GM23338 (cell line): ENCODE results near the gene HP. TPM values are rescaled to one million over a fixed set of nuclear protein-coding genes. Genes with fewer than 3 reads are reported as not detected.

Source experiments
- ATAC-seq: fragments of 200-7000 bp; cut with Tn5 transposase; 3 replicates; pipeline ENCODE4 v1.9.1; 2020
- DNase-seq: peaks from one replicate; pipeline ENCODE4 v3.0.0-alpha.2; 2015; ENCODE audit warnings: low spot score
- H2AFZ ChIP-seq: fragments of 200-600 bp; sonication (generic); 2 replicates; pipeline ENCODE4 v1.8.0; 2016; ENCODE audit warnings: antibody characterized with exemption, mild to moderate bottlenecking, moderate library complexity
- H3F3A ChIP-seq: fragments of 200-600 bp; sonication (generic); replicated peaks from 2 replicates; pipeline ENCODE4 v1.8.0; 2017; ENCODE audit warnings: antibody characterized with exemption, mixed run types, low read depth
- H3K27ac ChIP-seq: fragments of 200-600 bp; sonication (generic); 2 replicates; pipeline ENCODE4 v1.6.1; 2016; ENCODE audit warnings: low read depth
- H3K27me3 ChIP-seq: fragments of 200-600 bp; sonication (generic); 2 replicates; pipeline ENCODE4 v1.8.0; 2016; ENCODE audit warnings: mild to moderate bottlenecking, mixed run types, moderate library complexity; ENCODE audit not compliant: insufficient read depth
- H3K36me3 ChIP-seq: fragments of 200-600 bp; sonication (generic); 2 replicates; pipeline ENCODE4 v1.8.0; 2016; ENCODE audit warnings: mild to moderate bottlenecking; ENCODE audit not compliant: insufficient read depth
- H3K4me1 ChIP-seq: fragments of 200-600 bp; sonication (generic); 2 replicates; pipeline ENCODE4 v1.8.0; 2016; ENCODE audit warnings: mild to moderate bottlenecking, moderate library complexity; ENCODE audit not compliant: insufficient read depth
- H3K4me2 ChIP-seq: fragments of 200-600 bp; sonication (generic); 2 replicates; pipeline ENCODE4 v1.7.1; 2017; ENCODE audit warnings: mixed run types
- H3K4me3 ChIP-seq: fragments of 200-600 bp; sonication (generic); 2 replicates; pipeline ENCODE4 v1.6.1; 2016; ENCODE audit warnings: mixed run types
- H3K79me2 ChIP-seq: fragments of 200-600 bp; sonication (generic); replicated peaks from 2 replicates; pipeline ENCODE4 v1.8.0; 2017; ENCODE audit warnings: mild to moderate bottlenecking; ENCODE audit not compliant: insufficient read depth
- H3K9me2 ChIP-seq: fragments of 200-600 bp; sonication (generic); 2 replicates; pipeline ENCODE4 v1.8.0; 2017; ENCODE audit not compliant: insufficient read depth
- H4K20me1 ChIP-seq: fragments of 200-600 bp; sonication (generic); replicated peaks from 2 replicates; pipeline ENCODE4 v1.8.0; 2017; ENCODE audit warnings: mild to moderate bottlenecking; ENCODE audit not compliant: insufficient read depth
- H3K27ac Mint-ChIP-seq: 2 replicates; pipeline ENCODE4 v1.8.0; 2020; ENCODE audit warnings: inconsistent platforms, mild to moderate bottlenecking, moderate library complexity, mixed read lengths
- H3K27me3 Mint-ChIP-seq: 3 replicates; pipeline ENCODE4 v1.8.0; 2022; ENCODE audit warnings: low read depth, mild to moderate bottlenecking, moderate library complexity, mixed read lengths, inconsistent platforms; ENCODE audit not compliant: insufficient read depth, poor library complexity
- H3K36me3 Mint-ChIP-seq: 3 replicates; pipeline ENCODE4 v1.8.0; 2021; ENCODE audit warnings: low read depth, mild to moderate bottlenecking, inconsistent platforms, moderate library complexity, mixed read lengths
- H3K4me1 Mint-ChIP-seq: 3 replicates; pipeline ENCODE4 v1.8.0; 2020; ENCODE audit warnings: mild to moderate bottlenecking, inconsistent platforms, mixed read lengths
- H3K4me3 Mint-ChIP-seq: 3 replicates; pipeline ENCODE4 v1.8.0; 2021; ENCODE audit warnings: moderate library complexity, mild to moderate bottlenecking, inconsistent platforms, mixed read lengths
- H3K9me3 Mint-ChIP-seq: 3 replicates; pipeline ENCODE4 v1.8.0; 2020; ENCODE audit warnings: moderate library complexity, mild to moderate bottlenecking, inconsistent platforms, mixed read lengths
- EZH2 ChIP-seq: fragments of 200-600 bp; sonication (generic); IDR thresholded peaks from one replicate; pipeline ENCODE4 v1.8.0; 2017; ENCODE audit warnings: antibody characterized with exemption, mild to moderate bottlenecking, low read depth; ENCODE audit not compliant: unreplicated experiment
- NANOG ChIP-seq: IDR thresholded peaks from 2 replicates; pipeline ENCODE4 v1.6.1; 2016; ENCODE audit warnings: antibody characterized with exemption, borderline replicate concordance
- STAT1 ChIP-seq: IDR thresholded peaks from one replicate; pipeline ENCODE4 v1.6.1; 2016; ENCODE audit warnings: antibody characterized with exemption; ENCODE audit not compliant: unreplicated experiment
- polyA plus RNA-seq: library from polyadenylated mRNA; unstranded; fragments of >200 nt; fragmentation: Nextera tagmentation; extraction: Ambion mirVana; gene quantifications from 2 replicates; pipeline ENCODE4 v1.2.1, GENCODE V29; 2016
- total RNA-seq: library from RNA; depleted of rRNA; stranded (reverse); fragments of >200 nt; shearing (Covaris generic); gene quantifications from 2 replicates; pipeline ENCODE4 v1.2.3, GENCODE V29; 2014
- TF ChIP-seq, protein P1 (sequence below), 2 experiments: fragments of 200-600 bp in 1 of 2; sonication (generic) in 1 of 2; conservative IDR thresholded peaks; 2 replicates each; pipeline versions ENCODE4 v1.5.1 to v1.6.1; 2016 to 2017; ENCODE audit warnings: antibody characterized with exemption in 2 of 2, low read depth in 2 of 2, mild to moderate bottlenecking in 2 of 2, moderate library complexity in 1 of 2
- TF ChIP-seq, protein P2 (sequence below): fragments of 250-450 bp; sonication (Bioruptor Pico); IDR thresholded peaks from 2 replicates; pipeline ENCODE4 v1.5.0; 2020; ENCODE audit warnings: mild to moderate bottlenecking, moderate library complexity

Gene HP
- total and polyA plus RNA-seq, 2 experiments from 2014 or later: 0.26 TPM; not detected in 1

DNA sequence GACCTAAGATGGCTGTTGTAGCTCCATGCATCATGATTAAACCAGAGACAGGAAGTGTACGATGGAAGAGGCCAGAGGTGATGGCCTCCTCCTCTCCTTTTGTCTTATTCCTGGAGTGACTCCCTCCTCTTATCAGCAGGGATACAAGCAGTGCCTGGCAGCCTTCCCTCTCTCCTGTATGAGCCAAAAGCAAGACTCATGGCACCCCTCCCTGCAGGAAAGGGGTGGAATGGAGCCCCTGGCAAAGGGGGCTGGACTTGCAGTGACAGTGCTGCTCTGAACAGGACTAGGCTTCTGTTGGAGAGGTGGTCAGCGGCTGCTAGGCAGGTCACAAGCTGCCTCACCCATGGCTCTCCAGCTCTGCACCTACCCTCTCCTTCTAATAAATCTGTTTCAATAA lies 30.7 kb downstream of the HP start (continued):
- TF ChIP-seq STAT1 (no peak), NANOG (no peak), EZH2 (no peak)
- TF ChIP-seq, protein P1, sequence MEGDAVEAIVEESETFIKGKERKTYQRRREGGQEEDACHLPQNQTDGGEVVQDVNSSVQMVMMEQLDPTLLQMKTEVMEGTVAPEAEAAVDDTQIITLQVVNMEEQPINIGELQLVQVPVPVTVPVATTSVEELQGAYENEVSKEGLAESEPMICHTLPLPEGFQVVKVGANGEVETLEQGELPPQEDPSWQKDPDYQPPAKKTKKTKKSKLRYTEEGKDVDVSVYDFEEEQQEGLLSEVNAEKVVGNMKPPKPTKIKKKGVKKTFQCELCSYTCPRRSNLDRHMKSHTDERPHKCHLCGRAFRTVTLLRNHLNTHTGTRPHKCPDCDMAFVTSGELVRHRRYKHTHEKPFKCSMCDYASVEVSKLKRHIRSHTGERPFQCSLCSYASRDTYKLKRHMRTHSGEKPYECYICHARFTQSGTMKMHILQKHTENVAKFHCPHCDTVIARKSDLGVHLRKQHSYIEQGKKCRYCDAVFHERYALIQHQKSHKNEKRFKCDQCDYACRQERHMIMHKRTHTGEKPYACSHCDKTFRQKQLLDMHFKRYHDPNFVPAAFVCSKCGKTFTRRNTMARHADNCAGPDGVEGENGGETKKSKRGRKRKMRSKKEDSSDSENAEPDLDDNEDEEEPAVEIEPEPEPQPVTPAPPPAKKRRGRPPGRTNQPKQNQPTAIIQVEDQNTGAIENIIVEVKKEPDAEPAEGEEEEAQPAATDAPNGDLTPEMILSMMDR (conservative IDR thresholded peaks at IDR 0.05; ENCODE audit: low read depth in 2 of 2): no peak
- TF ChIP-seq, protein P2, sequence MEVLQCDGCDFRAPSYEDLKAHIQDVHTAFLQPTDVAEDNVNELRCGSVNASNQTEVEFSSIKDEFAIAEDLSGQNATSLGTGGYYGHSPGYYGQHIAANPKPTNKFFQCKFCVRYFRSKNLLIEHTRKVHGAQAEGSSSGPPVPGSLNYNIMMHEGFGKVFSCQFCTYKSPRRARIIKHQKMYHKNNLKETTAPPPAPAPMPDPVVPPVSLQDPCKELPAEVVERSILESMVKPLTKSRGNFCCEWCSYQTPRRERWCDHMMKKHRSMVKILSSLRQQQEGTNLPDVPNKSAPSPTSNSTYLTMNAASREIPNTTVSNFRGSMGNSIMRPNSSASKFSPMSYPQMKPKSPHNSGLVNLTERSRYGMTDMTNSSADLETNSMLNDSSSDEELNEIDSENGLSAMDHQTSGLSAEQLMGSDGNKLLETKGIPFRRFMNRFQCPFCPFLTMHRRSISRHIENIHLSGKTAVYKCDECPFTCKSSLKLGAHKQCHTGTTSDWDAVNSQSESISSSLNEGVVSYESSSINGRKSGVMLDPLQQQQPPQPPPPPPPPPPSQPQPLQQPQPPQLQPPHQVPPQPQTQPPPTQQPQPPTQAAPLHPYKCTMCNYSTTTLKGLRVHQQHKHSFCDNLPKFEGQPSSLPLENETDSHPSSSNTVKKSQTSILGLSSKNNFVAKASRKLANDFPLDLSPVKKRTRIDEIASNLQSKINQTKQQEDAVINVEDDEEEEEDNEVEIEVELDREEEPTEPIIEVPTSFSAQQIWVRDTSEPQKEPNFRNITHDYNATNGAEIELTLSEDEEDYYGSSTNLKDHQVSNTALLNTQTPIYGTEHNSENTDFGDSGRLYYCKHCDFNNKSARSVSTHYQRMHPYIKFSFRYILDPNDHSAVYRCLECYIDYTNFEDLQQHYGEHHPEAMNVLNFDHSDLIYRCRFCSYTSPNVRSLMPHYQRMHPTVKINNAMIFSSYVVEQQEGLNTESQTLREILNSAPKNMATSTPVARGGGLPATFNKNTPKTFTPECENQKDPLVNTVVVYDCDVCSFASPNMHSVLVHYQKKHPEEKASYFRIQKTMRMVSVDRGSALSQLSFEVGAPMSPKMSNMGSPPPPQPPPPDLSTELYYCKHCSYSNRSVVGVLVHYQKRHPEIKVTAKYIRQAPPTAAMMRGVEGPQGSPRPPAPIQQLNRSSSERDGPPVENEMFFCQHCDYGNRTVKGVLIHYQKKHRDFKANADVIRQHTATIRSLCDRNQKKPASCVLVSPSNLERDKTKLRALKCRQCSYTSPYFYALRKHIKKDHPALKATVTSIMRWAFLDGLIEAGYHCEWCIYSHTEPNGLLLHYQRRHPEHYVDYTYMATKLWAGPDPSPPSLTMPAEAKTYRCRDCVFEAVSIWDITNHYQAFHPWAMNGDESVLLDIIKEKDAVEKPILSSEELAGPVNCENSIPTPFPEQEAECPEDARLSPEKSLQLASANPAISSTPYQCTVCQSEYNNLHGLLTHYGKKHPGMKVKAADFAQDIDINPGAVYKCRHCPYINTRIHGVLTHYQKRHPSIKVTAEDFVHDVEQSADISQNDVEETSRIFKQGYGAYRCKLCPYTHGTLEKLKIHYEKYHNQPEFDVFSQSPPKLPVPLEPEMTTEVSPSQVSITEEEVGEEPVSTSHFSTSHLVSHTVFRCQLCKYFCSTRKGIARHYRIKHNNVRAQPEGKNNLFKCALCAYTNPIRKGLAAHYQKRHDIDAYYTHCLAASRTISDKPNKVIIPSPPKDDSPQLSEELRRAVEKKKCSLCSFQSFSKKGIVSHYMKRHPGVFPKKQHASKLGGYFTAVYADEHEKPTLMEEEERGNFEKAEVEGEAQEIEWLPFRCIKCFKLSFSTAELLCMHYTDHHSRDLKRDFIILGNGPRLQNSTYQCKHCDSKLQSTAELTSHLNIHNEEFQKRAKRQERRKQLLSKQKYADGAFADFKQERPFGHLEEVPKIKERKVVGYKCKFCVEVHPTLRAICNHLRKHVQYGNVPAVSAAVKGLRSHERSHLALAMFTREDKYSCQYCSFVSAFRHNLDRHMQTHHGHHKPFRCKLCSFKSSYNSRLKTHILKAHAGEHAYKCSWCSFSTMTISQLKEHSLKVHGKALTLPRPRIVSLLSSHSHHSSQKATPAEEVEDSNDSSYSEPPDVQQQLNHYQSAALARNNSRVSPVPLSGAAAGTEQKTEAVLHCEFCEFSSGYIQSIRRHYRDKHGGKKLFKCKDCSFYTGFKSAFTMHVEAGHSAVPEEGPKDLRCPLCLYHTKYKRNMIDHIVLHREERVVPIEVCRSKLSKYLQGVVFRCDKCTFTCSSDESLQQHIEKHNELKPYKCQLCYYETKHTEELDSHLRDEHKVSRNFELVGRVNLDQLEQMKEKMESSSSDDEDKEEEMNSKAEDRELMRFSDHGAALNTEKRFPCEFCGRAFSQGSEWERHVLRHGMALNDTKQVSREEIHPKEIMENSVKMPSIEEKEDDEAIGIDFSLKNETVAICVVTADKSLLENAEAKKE (CRISPR knock-in tag): no peak

DNA sequence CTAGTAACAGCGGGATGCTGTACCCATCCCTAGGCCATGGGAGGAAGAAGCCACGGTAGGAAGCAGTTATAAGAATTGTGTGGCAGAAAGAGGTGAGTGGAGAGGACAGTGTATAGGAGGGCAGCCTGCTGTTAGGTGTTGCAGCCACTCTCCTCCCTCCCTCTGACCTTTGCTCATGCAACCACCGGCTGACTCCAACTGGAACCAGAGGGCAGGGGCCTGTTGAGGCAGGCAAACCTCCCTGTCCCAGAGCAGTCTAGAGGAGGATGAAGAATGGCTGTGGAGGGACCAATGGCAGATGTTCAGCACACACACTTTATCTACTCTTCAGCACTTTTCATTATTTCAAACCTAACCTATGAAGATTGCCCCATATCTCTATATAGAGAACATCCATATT lies 36.9 kb downstream of the HP start:
- Histone ChIP-seq H3K36me3 (peaks cover 10% of the 10 kb centered on the region; the same call in 1 of the 2 replicates), H3K79me2 (peaks cover 48% of the 10 kb centered on the region), H3K9me2 (no peaks in the 10 kb centered on the region), H3K27ac (no peak overlapping the region), H2AFZ (no peak overlapping the region), H4K20me1 (peaks cover 7% of the 10 kb centered on the region; the same call in 1 of the 2 replicates), H3F3A (no peaks in the 10 kb centered on the region), H3K4me3 (no peak overlapping the region), H3K4me1 (peaks cover 14% of the 10 kb centered on the region), H3K27me3 (no peaks in the 10 kb centered on the region), H3K4me2 (no peak overlapping the region)
- Mint-ChIP-seq H3K4me1 (peaks cover 10% of the 10 kb centered on the region), H3K36me3 (peaks cover 38% of the 10 kb centered on the region), H3K27ac (no peak overlapping the region), H3K9me3 (no peaks in the 10 kb centered on the region), H3K4me3 (no peak overlapping the region), H3K27me3 (no peaks in the 10 kb centered on the region)
- DNase-seq: no peak
- no peak for ATAC-seq
- TF ChIP-seq EZH2: no peak
- no peak for TF ChIP-seq STAT1
- no peak for TF ChIP-seq NANOG
